Measurements from ENCODE around the gene ZNF83.
"Not testable (repeated sequence)": the region's sequence is repeated elsewhere in the genome, so short reads cannot be mapped to it uniquely, and the experiment has no call there.

Gene ZNF83

GRCh38 chr19:52638601-52639000 is 446 bp upstream of the ZNF83 start:
- no peak for DNase-seq

GRCh38 chr19:52635786-52636570 is 2.2 kb downstream of the ZNF83 start:
- DNase-seq: no peak

- not testable (repeated sequence) for DNase-seq
Measured at GRCh38 chr19:52627441-52627840, 10.7 kb downstream of the ZNF83 start.

- DNase-seq: no peak
Measured at GRCh38 chr19:52626915-52627314, 11.2 kb downstream of the ZNF83 start.

- peak in 1 of 2 experiments; percentile 2 for DNase-seq
Measured at GRCh38 chr19:52622261-52622660, 15.9 kb downstream of the ZNF83 start.

- no peak for DNase-seq
Measured at GRCh38 chr19:52621376-52621775, 16.8 kb downstream of the ZNF83 start.

GRCh38 chr19:52613299-52613906 is 24.8 kb downstream of the ZNF83 start:
- DNase-seq: no peak

GRCh38 chr19:52603558-52604207 is 34.5 kb downstream of the ZNF83 start:
- DNase-seq: no peak

- no peak for DNase-seq
Measured at GRCh38 chr19:52602941-52603340, 35.2 kb downstream of the ZNF83 start.

GRCh38 chr19:52601974-52602366 is 36.2 kb downstream of the ZNF83 start:
- not testable (repeated sequence) for DNase-seq

- DNase-seq: peak; percentile 66 to 79
Measured at GRCh38 chr19:52601025-52601973, 36.9 kb downstream of the ZNF83 start.

- DNase-seq: peak in 1 of 2 experiments; percentile 21
Measured at GRCh38 chr19:52600639-52601024, 37.5 kb downstream of the ZNF83 start.

GRCh38 chr19:52599241-52599640 is 38.9 kb downstream of the ZNF83 start:
- DNase-seq: no peak

- DNase-seq: not testable (repeated sequence)
Measured at GRCh38 chr19:52593441-52593840, 44.7 kb downstream of the ZNF83 start.

- no peak for DNase-seq
Measured at GRCh38 chr19:52592301-52592700, 45.9 kb downstream of the ZNF83 start.

- DNase-seq: no peak
Measured at GRCh38 chr19:52590728-52591127, 47.4 kb downstream of the ZNF83 start.

GRCh38 chr19:52585604-52586003 is 52.6 kb downstream of the ZNF83 start:
- DNase-seq: no peak

- DNase-seq: no peak
Measured at GRCh38 chr19:52584736-52585440, 53.3 kb downstream of the ZNF83 start.

GRCh38 chr19:52570000-52570861 is 67.9 kb downstream of the ZNF83 start, which contains the start of gene ZNF701:
TSS of gene ZNF701 (plus strand) at chr19:52570287. CDS start at chr19:52574148, 3,861 bp downstream.
- peak; percentile 69 to 81 for DNase-seq

GRCh38 chr19:52569638-52569999 is 68.5 kb downstream of the ZNF83 start:
- not testable (repeated sequence) for DNase-seq

- DNase-seq: no peak
Measured at GRCh38 chr19:52567921-52568320, 70.2 kb downstream of the ZNF83 start.

All from NCI-H524 (cell line).